PC-3 (cell line): ENCODE results near the gene CSPG4. TPM values are rescaled to one million over a fixed set of nuclear protein-coding genes. Genes with fewer than 3 reads are reported as not detected.

Source experiments
- ATAC-seq: fragments of 200-7000 bp; cut with Tn5 transposase; 2 replicates; pipeline ENCODE4 v1.9.1; 2020; ENCODE audit warnings: mild to moderate bottlenecking, moderate library complexity
- BruUV-seq: library from RNA; stranded (reverse); fragments of 400-500 nt; replicated peaks from 2 replicates; lab custom pipeline; 2021; lab: Mats Ljungman, UMichigan
- CTCF ChIA-PET: fragments of 300-600 bp; sonication (Branson Sonifier 250); formaldehyde crosslinking; loops from one replicate; lab custom pipeline; 2022; ENCODE audit warnings: antibody characterized with exemption; lab: Charles Lee
- POLR2A ChIA-PET: fragments of 300-600 bp; sonication (Branson Sonifier 250); formaldehyde crosslinking; loops from one replicate; lab custom pipeline; 2022; ENCODE audit warnings: antibody characterized with exemption; ENCODE audit not compliant: unreplicated experiment; lab: Charles Lee
- DNase-seq: peaks from one replicate; pipeline ENCODE4 v3.0.0-alpha.2; 2015
- H2AFZ ChIP-seq: fragments of 300-600 bp; sonication (generic); 2 replicates; pipeline ENCODE4 v1.6.0; 2016; ENCODE audit warnings: antibody characterized with exemption, low read length
- H3F3A ChIP-seq: fragments of 300-600 bp; sonication (generic); one replicate; pipeline ENCODE4 v1.6.0; 2017; ENCODE audit warnings: antibody characterized with exemption, low read length, control low read depth, mild to moderate bottlenecking; ENCODE audit not compliant: unreplicated experiment
- H3K27ac ChIP-seq: fragments of 300-600 bp; sonication (generic); 2 replicates; pipeline ENCODE4 v1.5.1; 2016; ENCODE audit warnings: mild to moderate bottlenecking, low read length
- H3K27me3 ChIP-seq: fragments of 300-600 bp; sonication (generic); 2 replicates; pipeline ENCODE4 v1.6.1; 2016; ENCODE audit warnings: low read length, mixed read lengths
- H3K36me3 ChIP-seq: fragments of 300-600 bp; sonication (generic); 2 replicates; pipeline ENCODE4 v1.6.1; 2016; ENCODE audit warnings: low read depth, mixed run types, low read length, mixed read lengths
- H3K4me1 ChIP-seq: fragments of 300-600 bp; sonication (generic); 2 replicates; pipeline ENCODE4 v1.5.1; 2016; ENCODE audit warnings: low read length; ENCODE audit not compliant: insufficient read depth
- H3K4me2 ChIP-seq: fragments of 300-600 bp; sonication (generic); 2 replicates; pipeline ENCODE4 v1.6.0; 2016; ENCODE audit warnings: low read length
- H3K4me3 ChIP-seq: fragments of 300-600 bp; sonication (generic); 2 replicates; pipeline ENCODE4 v1.5.1; 2016; ENCODE audit warnings: mild to moderate bottlenecking, low read length, mixed read lengths
- H3K79me2 ChIP-seq: fragments of 300-600 bp; sonication (generic); 2 replicates; pipeline ENCODE4 v1.6.1; 2017; ENCODE audit warnings: low read length, mixed read lengths
- H3K9ac ChIP-seq: fragments of 300-600 bp; sonication (generic); 2 replicates; pipeline ENCODE4 v1.6.0; 2016; ENCODE audit warnings: mild to moderate bottlenecking, low read length
- H3K9me2 ChIP-seq: fragments of 300-600 bp; sonication (generic); replicated peaks from 2 replicates; pipeline ENCODE4 v1.6.1; 2016; ENCODE audit warnings: mixed run types, low read length, mixed read lengths
- H3K9me3 ChIP-seq: fragments of 300-600 bp; sonication (generic); 2 replicates; pipeline ENCODE4 v1.6.1; 2016; ENCODE audit warnings: low read length, mixed read lengths
- H4K20me1 ChIP-seq: fragments of 300-600 bp; sonication (generic); 2 replicates; pipeline ENCODE4 v1.6.1; 2016; ENCODE audit warnings: low read length, mixed read lengths
- CTCF ChIP-seq: fragments of 300-600 bp; sonication (generic); conservative IDR thresholded peaks from 2 replicates; pipeline ENCODE4 v1.5.1; 2017; ENCODE audit warnings: antibody characterized with exemption, low read depth, mild to moderate bottlenecking, low read length
- EZH2 ChIP-seq: fragments of 300-600 bp; sonication (generic); IDR thresholded peaks from one replicate; pipeline ENCODE4 v1.6.1; 2017; ENCODE audit warnings: antibody characterized with exemption, mild to moderate bottlenecking, low read length; ENCODE audit not compliant: unreplicated experiment
- EZH2phosphoT487 ChIP-seq: fragments of 300-600 bp; sonication (generic); IDR thresholded peaks from 2 replicates; pipeline ENCODE4 v1.6.1; 2018; ENCODE audit warnings: mild to moderate bottlenecking, antibody characterized with exemption, low read length, borderline replicate concordance
- intact Hi-C: fragments of 100-400 bp; cut with micrococcal nuclease; formaldehyde crosslinking; loops from 2 replicates; pipeline ENCODE4 v1.9.0; 2023
- total RNA-seq: library from RNA; depleted of rRNA; stranded (reverse); fragments of >200 nt; gene quantifications from 2 replicates; pipeline ENCODE4 v1.2.3, GENCODE V29; 2014

CSPG4 gene
- total RNA-seq, 1 experiment from 2014 or later = 2.0 TPM

GRCh38 chr15:75672646-75673425 is 39.8 kb downstream of the CSPG4 start:
- CTCF ChIA-PET = no interaction called here
- no peak for DNase-seq
- intact Hi-C loops = no loop called here

DNA sequence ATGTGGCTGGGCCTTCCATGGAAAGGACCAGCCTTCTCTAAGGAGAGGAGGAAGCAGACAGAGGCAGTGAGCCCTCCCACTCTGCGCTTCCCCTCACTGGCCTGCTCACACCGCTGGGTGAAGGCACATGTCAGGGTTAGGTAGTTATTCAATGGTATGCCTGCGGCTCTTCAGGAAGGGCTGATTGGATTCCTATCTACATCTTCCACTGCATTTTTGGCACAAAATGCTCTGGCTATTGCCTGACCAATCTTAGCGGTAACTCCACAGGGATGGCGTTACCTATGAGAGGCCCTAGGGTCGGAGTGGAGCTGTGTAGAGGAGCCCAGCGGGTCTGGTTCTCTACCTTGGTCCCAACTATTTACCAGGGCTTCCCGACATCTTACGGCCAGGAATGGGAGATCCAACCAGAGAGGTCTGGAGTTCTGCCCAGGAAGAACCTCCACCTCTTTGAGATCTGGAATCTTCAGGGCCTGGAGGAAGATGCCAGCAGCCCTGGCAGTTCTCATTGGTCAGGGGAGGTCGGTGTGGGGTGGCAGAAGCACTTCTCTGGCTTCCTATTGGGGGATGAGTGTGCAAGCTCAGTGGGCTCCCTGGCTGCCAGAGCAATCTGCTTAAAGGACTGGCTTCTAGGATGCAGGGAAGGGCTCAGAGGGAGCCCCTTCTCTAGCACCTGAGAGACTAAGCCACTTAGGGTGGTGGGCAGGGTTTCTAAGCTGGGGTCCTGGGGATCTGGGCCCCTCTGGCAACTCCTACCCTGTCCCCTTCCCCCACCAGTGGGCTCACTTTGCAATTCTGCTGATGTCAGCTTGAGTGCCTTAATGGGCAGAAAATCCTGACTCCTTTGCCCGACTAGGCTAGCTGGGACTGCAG is 40.7 kb downstream of the CSPG4 start:
- Histone ChIP-seq H3K4me3 (no peak overlapping the region), H3K9me3 (no peaks in the 10 kb centered on the region), H3K4me1 (peaks cover 36% of the 10 kb centered on the region), H3K27ac (no peak overlapping the region), H4K20me1 (no peaks in the 10 kb centered on the region), H3K4me2 (no peak overlapping the region), H3K9me2 (no peaks in the 10 kb centered on the region), H3K36me3 (no peaks in the 10 kb centered on the region), H3F3A (no peaks in the 10 kb centered on the region), H2AFZ (no peak overlapping the region), H3K9ac (no peak overlapping the region), H3K27me3 (no peaks in the 10 kb centered on the region), H3K79me2 (no peaks in the 10 kb centered on the region)
- intact Hi-C loops = no loop called here
- BruUV-seq = no TSS peak
- TF ChIP-seq EZH2 (no peak), CTCF (no peak), EZH2phosphoT487 (no peak)
- no peak for ATAC-seq
- ChIA-PET CTCF (no interaction called here), POLR2A (no interaction called here)
- no peak for DNase-seq

More at GRCh38 chr15:75672646-75673425, 39.8 kb downstream of the CSPG4 start:
- Histone ChIP-seq H3K4me1 (peaks cover 28% of the 10 kb centered on the region), H2AFZ (no peak overlapping the region), H3K9ac (no peak overlapping the region), H4K20me1 (no peaks in the 10 kb centered on the region), H3K4me2 (no peak overlapping the region), H3K9me3 (no peaks in the 10 kb centered on the region), H3K27me3 (no peaks in the 10 kb centered on the region), H3K4me3 (no peak overlapping the region), H3K79me2 (no peaks in the 10 kb centered on the region), H3K27ac (no peak overlapping the region; the same call in 1 of the 2 replicates), H3K36me3 (no peaks in the 10 kb centered on the region), H3F3A (no peaks in the 10 kb centered on the region), H3K9me2 (no peaks in the 10 kb centered on the region)
- no peak for TF ChIP-seq EZH2
- TF ChIP-seq EZH2phosphoT487 = no peak
- no peak for TF ChIP-seq CTCF
- no TSS peak for BruUV-seq
- POLR2A ChIA-PET = no interaction called here
- no peak for ATAC-seq
